Measurements from ENCODE around the gene ARMH3.

- TF ChIP-seq POLR2A (IDR thresholded peaks at IDR 0.05; ENCODE audit: low read depth) = no peak
- TF ChIP-seq CTCF (IDR thresholded peaks at IDR 0.05) = no peak
Observed at GRCh38 chr10:101838416-101838970, 217.5 kb downstream of the ARMH3 start.

Measured in esophagus muscularis mucosa (tissue), 3 donors.